ENCODE data around the gene WAPL. TPM values are rescaled to one million over a fixed set of nuclear protein-coding genes. Genes with fewer than 3 reads are reported as not detected.

WAPL gene
- total and polyA plus RNA-seq, 2 of the 13 experiments (the other 11 are each of a cell fraction or from before 2014, with no cell fraction given), result 13.2 to 43.5 TPM

Small RNA genes lying within 50 kb of the gene (small RNA-seq; reads per million reads assigned to genes)
- 0 reads per million in 3 experiments for gene RNU6-780P (ENCODE audit: insufficient read depth in 2 of 3, insufficient read length in 3 of 3, low read depth in 2 of 3, low replicate concordance in 1 of 3)

Other genes with a start within 250 kb of the WAPL start
- not detected in 2 replicates for gene GRID1, start 155.0 kb downstream of the WAPL start, total RNA-seq (2016; rRNA removed; fragmentation: Illumina TruSeq; extraction: Trizol)
- 0.03 and 0.05 TPM in 2 replicates for gene GRID1, start 155.0 kb downstream of the WAPL start, polyA plus RNA-seq (2011; rRNA removed)
- not detected in 2 replicates for gene OPN4, start 132.8 kb upstream of the WAPL start, total RNA-seq (2016; rRNA removed; fragmentation: Illumina TruSeq; extraction: Trizol)
- gene OPN4, start 132.8 kb upstream of the WAPL start, polyA plus RNA-seq (2011; rRNA removed), result not detected in 2 replicates
- gene LDB3, start 146.7 kb upstream of the WAPL start, total RNA-seq (2016; rRNA removed; fragmentation: Illumina TruSeq; extraction: Trizol), result not detected in 2 replicates
- not detected in 2 replicates for gene LDB3, start 146.7 kb upstream of the WAPL start, polyA plus RNA-seq (2011; rRNA removed)
- 42.3 and 44.2 TPM in 2 replicates for gene BMPR1A, start 234.8 kb upstream of the WAPL start, total RNA-seq (2016; rRNA removed; fragmentation: Illumina TruSeq; extraction: Trizol)
- gene BMPR1A, start 234.8 kb upstream of the WAPL start, polyA plus RNA-seq (2011; rRNA removed), result 16.6 and 17.8 TPM in 2 replicates